AG10803 (cell line): Measurements from ENCODE around the gene PHYKPL.

Experiments
- DNase-seq: peaks from one replicate; pipeline ENCODE4 v3.0.0; 2010; ENCODE audit warnings: low read depth
- H3K4me3 ChIP-seq: 2 replicates; pipeline ENCODE4 v1.5.1; 2011; ENCODE audit warnings: mild to moderate bottlenecking, low read length, control low read depth
- CTCF ChIP-seq: conservative IDR thresholded peaks from 2 replicates; pipeline ENCODE4 v1.5.1; 2011; ENCODE audit warnings: mild to moderate bottlenecking, low read length, control low read depth, inconsistent platforms

The PHYKPL gene

GRCh38 chr5:178186427-178186826 lies 46.2 kb downstream of the PHYKPL start:
- DNase-seq = no peak
- no peak overlapping the region for H3K4me3 ChIP-seq
- no peak for TF ChIP-seq CTCF

- no peak for TF ChIP-seq CTCF
- no peak overlapping the region for H3K4me3 ChIP-seq
- DNase-seq = no peak
Measured at GRCh38 chr5:178182158-178182876, 50.3 kb downstream of the PHYKPL start.

GRCh38 chr5:178180141-178180863 lies 52.3 kb downstream of the PHYKPL start:
- H3K4me3 ChIP-seq = no peak overlapping the region
- TF ChIP-seq CTCF = no peak
- DNase-seq = no peak

GRCh38 chr5:178177569-178177968 lies 55.0 kb downstream of the PHYKPL start:
- H3K4me3 ChIP-seq = no peak overlapping the region
- TF ChIP-seq CTCF = no peak
- no peak for DNase-seq

GRCh38 chr5:178176791-178177190 lies 55.8 kb downstream of the PHYKPL start:
- no peak overlapping the region for H3K4me3 ChIP-seq
- TF ChIP-seq CTCF = no peak
- no peak for DNase-seq

GRCh38 chr5:178174456-178174855 lies 58.1 kb downstream of the PHYKPL start:
- no peak overlapping the region for H3K4me3 ChIP-seq
- DNase-seq = no peak
- no peak for TF ChIP-seq CTCF

GRCh38 chr5:178170455-178170854 lies 62.1 kb downstream of the PHYKPL start:
- no peak for DNase-seq
- TF ChIP-seq CTCF = no peak
- no peak overlapping the region for H3K4me3 ChIP-seq
